ENCODE results near the gene CST5. TPM values are rescaled to one million over a fixed set of nuclear protein-coding genes. Genes with fewer than 3 reads are reported as not detected.
"Not testable (repeated sequence)": the region's sequence is repeated elsewhere in the genome, so short reads cannot be mapped to it uniquely, and the experiment has no call there.

The CST5 gene
- total RNA-seq, 4 donors from 2014 or later: not detected

DNA sequence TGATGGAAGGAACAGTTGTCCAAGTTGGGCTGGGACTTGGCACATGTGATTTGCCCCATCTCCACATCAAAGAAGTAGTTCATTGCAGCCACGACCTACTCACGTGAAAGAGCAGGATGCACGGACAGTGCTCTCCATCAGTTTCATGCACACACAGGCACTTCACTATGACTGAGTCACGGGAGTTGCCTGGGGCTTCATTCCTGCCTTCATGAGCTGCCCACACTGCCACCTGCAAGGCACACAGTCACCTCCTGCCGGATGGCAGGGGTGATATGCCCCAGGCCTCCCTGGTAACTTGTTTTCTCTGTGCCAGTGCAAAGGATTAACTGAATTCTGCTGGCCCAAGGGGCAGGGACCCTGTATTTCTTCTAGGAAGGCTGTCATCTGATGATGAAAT is 22.8 kb downstream of the CST5 start:
- no peak for DNase-seq
- Histone ChIP-seq H3K4me3 (no peak overlapping the region), H3K27me3 (no peaks in the 10 kb centered on the region), H3K27ac (no peak overlapping the region), H3K9me3 (no peaks in the 10 kb centered on the region), H3K4me1 (no peaks in the 10 kb centered on the region), H3K36me3 (no peaks in the 10 kb centered on the region)
- intact Hi-C loops (cut with DNase I): no loop called here
- WGBS, 2 donors: 41% methylated on average over 3 of the region's 5 CpGs; no CpG with 5 or more reads in 1 of the 2 donors
- no peak for TF ChIP-seq POLR2A (IDR thresholded peaks at IDR 0.05)
- TF ChIP-seq, protein P1, sequence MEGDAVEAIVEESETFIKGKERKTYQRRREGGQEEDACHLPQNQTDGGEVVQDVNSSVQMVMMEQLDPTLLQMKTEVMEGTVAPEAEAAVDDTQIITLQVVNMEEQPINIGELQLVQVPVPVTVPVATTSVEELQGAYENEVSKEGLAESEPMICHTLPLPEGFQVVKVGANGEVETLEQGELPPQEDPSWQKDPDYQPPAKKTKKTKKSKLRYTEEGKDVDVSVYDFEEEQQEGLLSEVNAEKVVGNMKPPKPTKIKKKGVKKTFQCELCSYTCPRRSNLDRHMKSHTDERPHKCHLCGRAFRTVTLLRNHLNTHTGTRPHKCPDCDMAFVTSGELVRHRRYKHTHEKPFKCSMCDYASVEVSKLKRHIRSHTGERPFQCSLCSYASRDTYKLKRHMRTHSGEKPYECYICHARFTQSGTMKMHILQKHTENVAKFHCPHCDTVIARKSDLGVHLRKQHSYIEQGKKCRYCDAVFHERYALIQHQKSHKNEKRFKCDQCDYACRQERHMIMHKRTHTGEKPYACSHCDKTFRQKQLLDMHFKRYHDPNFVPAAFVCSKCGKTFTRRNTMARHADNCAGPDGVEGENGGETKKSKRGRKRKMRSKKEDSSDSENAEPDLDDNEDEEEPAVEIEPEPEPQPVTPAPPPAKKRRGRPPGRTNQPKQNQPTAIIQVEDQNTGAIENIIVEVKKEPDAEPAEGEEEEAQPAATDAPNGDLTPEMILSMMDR (IDR thresholded peaks at IDR 0.05): no peak

DNA sequence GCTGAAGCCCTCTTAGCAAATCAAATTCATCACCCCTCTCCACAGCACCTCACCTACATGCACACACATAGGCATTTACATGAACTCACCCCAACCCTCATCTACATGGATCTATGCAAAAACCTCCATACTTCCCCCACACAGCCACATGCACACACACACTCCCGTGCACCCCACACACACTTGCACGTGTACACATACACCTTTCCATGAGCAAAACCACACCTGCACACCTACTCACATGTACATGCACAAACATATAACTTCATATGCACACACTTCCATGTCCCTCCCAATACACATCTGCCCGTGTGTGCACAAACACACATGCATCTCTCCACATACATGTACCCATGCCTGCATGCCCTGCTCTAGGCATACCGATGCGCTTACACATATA is 23.3 kb downstream of the CST5 start:
- no peak for TF ChIP-seq POLR2A (IDR thresholded peaks at IDR 0.05)
- TF ChIP-seq, protein P1 (IDR thresholded peaks at IDR 0.05): no peak
- Histone ChIP-seq H3K36me3 (no peaks in the 10 kb centered on the region), H3K27ac (no peak overlapping the region), H3K9me3 (no peaks in the 10 kb centered on the region), H3K4me1 (no peaks in the 10 kb centered on the region), H3K4me3 (no peak overlapping the region), H3K27me3 (no peaks in the 10 kb centered on the region)
- intact Hi-C loops (cut with DNase I): no loop called here
- DNase-seq: no peak
- WGBS, 2 donors: 86 to 90% methylated on average over 5 of the region's 5 CpGs

DNA sequence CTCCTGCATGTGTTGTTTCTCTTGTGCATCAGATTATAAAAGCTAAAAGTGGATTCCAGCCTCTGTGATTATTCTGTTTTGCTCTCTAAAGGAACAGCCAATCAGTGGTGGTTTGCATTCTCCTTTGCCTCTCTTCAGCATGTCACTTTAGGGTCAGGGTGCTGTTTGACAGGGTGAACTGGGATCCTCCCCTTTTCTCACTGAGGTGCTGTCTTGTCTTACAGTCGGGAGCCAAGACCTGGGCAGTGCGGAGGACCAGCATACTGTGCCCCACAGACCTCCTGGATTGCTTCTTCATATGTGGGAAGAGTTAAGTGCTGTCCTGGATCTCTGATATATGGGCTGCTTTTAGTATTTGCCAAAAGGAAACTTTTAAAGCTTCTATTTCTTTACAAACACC is 37.9 kb downstream of the CST5 start:
- no peak for DNase-seq
- peaks cover 0 to 4% (median 0%) of the 10 kb centered on the region in 4 donors for H3K27me3 ChIP-seq
- 71 to 93% methylated on average over 2 of the region's 2 CpGs for WGBS, 2 donors
- no peak overlapping the region for H3K27ac ChIP-seq
- no peaks in the 10 kb centered on the region for H3K36me3 ChIP-seq
- H3K4me1 ChIP-seq: no peaks in the 10 kb centered on the region
- no peak for TF ChIP-seq POLR2A (IDR thresholded peaks at IDR 0.05)
- TF ChIP-seq, protein P1 (IDR thresholded peaks at IDR 0.05): no peak
- H3K9me3 ChIP-seq: no peaks in the 10 kb centered on the region
- intact Hi-C loops (cut with DNase I): no loop called here
- H3K4me3 ChIP-seq: no peak overlapping the region

DNA sequence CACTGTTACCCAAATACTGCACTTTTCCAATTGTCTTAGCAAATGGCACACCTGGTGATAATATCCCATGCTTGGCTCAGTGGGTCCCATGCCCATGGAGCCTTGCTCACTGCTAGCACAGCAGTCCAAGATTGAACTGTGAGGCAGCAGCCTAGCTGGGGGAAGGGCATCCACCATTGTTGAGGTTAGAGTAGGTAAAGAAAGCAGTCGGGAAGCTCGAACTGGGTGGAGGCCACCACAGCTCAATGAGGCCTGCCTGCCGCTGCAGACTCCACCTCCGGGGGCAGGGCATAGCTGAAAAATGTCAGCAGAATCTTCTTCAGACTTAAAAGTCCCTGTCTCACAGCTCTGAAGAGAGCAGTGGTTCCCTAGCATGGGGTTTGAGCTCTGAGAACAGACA is 43.8 kb downstream of the CST5 start:
- Histone ChIP-seq H3K36me3 (no peaks in the 10 kb centered on the region), H3K4me3 (no peak overlapping the region), H3K9me3 (no peaks in the 10 kb centered on the region), H3K27ac (no peak overlapping the region), H3K4me1 (no peaks in the 10 kb centered on the region), H3K27me3 (no peaks in the 10 kb centered on the region)
- intact Hi-C loops (cut with DNase I): no loop called here
- DNase-seq: no peak
- no peak for TF ChIP-seq POLR2A (IDR thresholded peaks at IDR 0.05)
- TF ChIP-seq, protein P1 (IDR thresholded peaks at IDR 0.05): no peak
- WGBS, 2 donors: 66 to 83% methylated on average over 4 of the region's 4 CpGs

DNA sequence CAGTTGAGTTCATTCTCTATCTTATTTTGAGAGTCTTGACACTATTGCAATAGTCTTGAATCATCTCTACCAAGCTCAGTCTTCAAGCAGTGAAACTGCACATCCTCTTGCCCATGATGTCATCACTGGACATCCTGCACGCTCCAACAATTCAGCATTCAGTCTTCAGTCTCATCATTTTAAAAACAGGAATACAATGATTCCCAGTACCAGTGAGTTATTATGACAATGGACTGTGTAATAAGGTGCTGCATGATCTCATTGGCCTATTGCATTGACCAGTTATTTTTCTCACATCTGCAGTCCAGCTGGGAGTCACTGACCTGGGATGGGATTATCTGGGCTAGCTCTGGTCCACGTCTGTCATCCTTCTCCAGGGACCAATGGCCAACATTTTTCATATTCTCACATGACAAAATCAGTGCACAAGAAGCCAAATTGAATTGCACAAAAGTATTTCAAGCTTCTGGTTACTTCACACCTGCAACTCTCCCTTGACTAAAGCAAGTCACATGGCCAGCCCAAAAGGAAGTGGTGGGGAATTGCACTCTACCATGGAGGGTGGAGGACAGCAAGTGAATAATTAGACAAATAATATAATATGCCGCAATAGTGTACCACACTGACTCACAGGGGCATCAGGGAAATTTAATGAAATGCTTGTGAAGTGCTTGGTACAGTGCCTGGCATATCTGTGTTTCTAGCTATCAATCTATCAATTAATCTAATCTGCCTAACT is 46.6 kb downstream of the CST5 start:
- WGBS, 2 donors: 49 to 60% methylated on average over 3 of the region's 3 CpGs
- Histone ChIP-seq H3K36me3 (no peaks in the 10 kb centered on the region), H3K4me1 (no peaks in the 10 kb centered on the region), H3K9me3 (no peaks in the 10 kb centered on the region), H3K4me3 (no peak overlapping the region), H3K27me3 (no peaks in the 10 kb centered on the region), H3K27ac (no peak overlapping the region)
- TF ChIP-seq, protein P1 (IDR thresholded peaks at IDR 0.05): no peak
- no peak for TF ChIP-seq POLR2A (IDR thresholded peaks at IDR 0.05)
- intact Hi-C loops (cut with DNase I): no loop called here
- DNase-seq: no peak

DNA sequence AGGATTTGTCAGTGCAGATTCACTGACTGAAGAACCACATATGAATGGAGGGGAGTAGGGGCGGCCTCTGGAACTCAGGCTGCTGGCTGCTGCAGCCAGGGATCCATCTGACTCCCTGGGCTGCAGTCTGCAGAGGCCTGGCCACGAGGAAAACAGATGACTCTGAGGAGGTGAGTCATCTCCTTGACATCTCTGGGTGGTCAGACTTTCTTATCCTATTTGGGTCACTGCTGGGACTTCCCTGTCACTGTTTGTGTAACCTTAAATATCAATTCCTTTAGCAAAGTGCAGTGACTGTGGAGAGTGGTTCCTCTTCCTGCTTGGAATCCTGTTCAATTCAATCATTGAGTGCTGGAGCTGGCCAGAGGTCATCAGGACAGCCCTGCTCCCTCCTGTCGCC is 47.6 kb downstream of the CST5 start:
- intact Hi-C loops (cut with DNase I); H3K27me3 ChIP-seq; H3K4me1 ChIP-seq; H3K9me3 ChIP-seq; H3K4me3 ChIP-seq; H3K27ac ChIP-seq; H3K36me3 ChIP-seq; DNase-seq: not testable (repeated sequence)
- WGBS, 2 donors: 40 to 41% methylated on average over 3 of the region's 3 CpGs
